ENCODE results near the gene PSMD13.

GRCh38 chr11:221539-221938 is 15.2 kb upstream of the PSMD13 start:
- no peak for TF ChIP-seq POLR2A (IDR thresholded peaks at IDR 0.05; ENCODE audit: low read depth, low read length)
- no peak for TF ChIP-seq POLR2AphosphoS5 (IDR thresholded peaks at IDR 0.05; ENCODE audit: low read depth, low read length)

Data from GM12892 (cell line).